Ovary (tissue), 3 donors: ENCODE measurements around the gene ATP13A1.

ENCODE experiments used
- POLR2A ChIP-seq: fragments of 450-650 bp; IDR thresholded peaks from one replicate; pipeline ENCODE4 v1.6.1; 2017; ENCODE audit warnings: antibody characterized with exemption, mild to moderate bottlenecking, moderate library complexity
- TF ChIP-seq, protein P1 (sequence below), 3 donors: fragments of 450-650 bp in 2 of 3; fragments of 200-600 bp in 1 of 3; IDR thresholded peaks; one replicate each; pipeline versions ENCODE4 v1.5.1 to v1.8.0; 2016 to 2022; ENCODE audit warnings: antibody characterized with exemption in 3 of 3, mild to moderate bottlenecking in 1 of 3
- donor health status: DM: no; HTN: no; CAD: no.

GRCh38 chr19:19679176-19680073 lies 15.9 kb upstream of the ATP13A1 start:
- TF ChIP-seq, protein P1, sequence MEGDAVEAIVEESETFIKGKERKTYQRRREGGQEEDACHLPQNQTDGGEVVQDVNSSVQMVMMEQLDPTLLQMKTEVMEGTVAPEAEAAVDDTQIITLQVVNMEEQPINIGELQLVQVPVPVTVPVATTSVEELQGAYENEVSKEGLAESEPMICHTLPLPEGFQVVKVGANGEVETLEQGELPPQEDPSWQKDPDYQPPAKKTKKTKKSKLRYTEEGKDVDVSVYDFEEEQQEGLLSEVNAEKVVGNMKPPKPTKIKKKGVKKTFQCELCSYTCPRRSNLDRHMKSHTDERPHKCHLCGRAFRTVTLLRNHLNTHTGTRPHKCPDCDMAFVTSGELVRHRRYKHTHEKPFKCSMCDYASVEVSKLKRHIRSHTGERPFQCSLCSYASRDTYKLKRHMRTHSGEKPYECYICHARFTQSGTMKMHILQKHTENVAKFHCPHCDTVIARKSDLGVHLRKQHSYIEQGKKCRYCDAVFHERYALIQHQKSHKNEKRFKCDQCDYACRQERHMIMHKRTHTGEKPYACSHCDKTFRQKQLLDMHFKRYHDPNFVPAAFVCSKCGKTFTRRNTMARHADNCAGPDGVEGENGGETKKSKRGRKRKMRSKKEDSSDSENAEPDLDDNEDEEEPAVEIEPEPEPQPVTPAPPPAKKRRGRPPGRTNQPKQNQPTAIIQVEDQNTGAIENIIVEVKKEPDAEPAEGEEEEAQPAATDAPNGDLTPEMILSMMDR (IDR thresholded peaks at IDR 0.05): no peak
- TF ChIP-seq POLR2A: no peak
